Cardiac fibroblast (primary cell): ENCODE results near the gene KCNB1.

Experiments used
- DNase-seq, 2 donors: peaks; one replicate each; pipeline versions ENCODE4 v3.0.0 to v3.0.0-alpha.2; 2010; ENCODE audit warnings: low read depth in 2 of 2
- H3K4me3 ChIP-seq, 2 donors: replicated peaks in 1 of 2; 1 replicate in 1 of 2; 2 replicates in 1 of 2; pipeline ENCODE4 v1.5.1; 2011; ENCODE audit warnings: low read depth in 2 of 2, low read length in 2 of 2, mild to moderate bottlenecking in 2 of 2, moderate library complexity in 1 of 2
- CTCF ChIP-seq: IDR thresholded peaks from one replicate; pipeline ENCODE4 v1.5.1; 2011; ENCODE audit warnings: low read depth, mild to moderate bottlenecking, low read length, inconsistent platforms

KCNB1 gene

GRCh38 chr20:49361862-49362660 is 120.4 kb downstream of the KCNB1 start:
- TF ChIP-seq CTCF, result no peak
- no peak overlapping the region for H3K4me3 ChIP-seq
- no peak for DNase-seq

- no peak overlapping the region for H3K4me3 ChIP-seq
- TF ChIP-seq CTCF, result no peak
- no peak for DNase-seq
Measured at GRCh38 chr20:49360242-49360968, 122.1 kb downstream of the KCNB1 start.

- DNase-seq, result no peak
- TF ChIP-seq CTCF, result no peak
- H3K4me3 ChIP-seq, result no peak overlapping the region
Measured at GRCh38 chr20:49356676-49357075, 125.8 kb downstream of the KCNB1 start.

GRCh38 chr20:49354673-49355072 is 127.8 kb downstream of the KCNB1 start:
- DNase-seq, result no peak
- H3K4me3 ChIP-seq, result no peak overlapping the region
- TF ChIP-seq CTCF, result no peak

GRCh38 chr20:49353348-49353747 is 129.1 kb downstream of the KCNB1 start:
- H3K4me3 ChIP-seq, result no peak overlapping the region
- no peak for TF ChIP-seq CTCF
- DNase-seq, result no peak

GRCh38 chr20:49352751-49353150 is 129.7 kb downstream of the KCNB1 start:
- no peak for DNase-seq
- no peak for TF ChIP-seq CTCF
- no peak overlapping the region for H3K4me3 ChIP-seq
